Brain pericyte (primary cell): ENCODE measurements around the gene SPG21.

Source experiments
- DNase-seq: peaks from one replicate; pipeline ENCODE4 v3.0.0-alpha.2; 2012; ENCODE audit warnings: low read depth, low spot score

SPG21 gene

GRCh38 chr15:64938192-64938591 lies 51.5 kb downstream of the SPG21 start:
- no peak for DNase-seq

DNA sequence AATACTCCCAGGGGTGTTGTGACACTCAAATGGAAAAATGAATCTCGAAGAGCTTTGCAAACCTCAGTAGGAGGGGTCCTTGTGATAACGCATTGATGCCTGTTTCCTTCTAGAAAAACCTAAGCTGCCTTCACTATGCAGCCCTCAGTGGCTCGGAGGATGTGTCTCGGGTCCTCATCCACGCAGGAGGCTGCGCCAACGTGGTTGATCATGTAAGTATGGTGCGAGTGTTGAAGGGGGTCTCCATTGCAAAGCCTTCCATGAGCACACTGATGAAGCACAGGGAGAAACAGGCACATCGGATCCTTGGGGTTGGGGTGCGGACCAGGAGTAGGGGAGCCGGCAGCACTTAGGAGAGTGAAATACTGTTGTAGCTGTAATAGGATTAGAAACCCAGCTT lies 55.7 kb downstream of the SPG21 start:
- no peak for DNase-seq

- DNase-seq: no peak
These were observed 58.3 kb downstream of the SPG21 start for GRCh38 chr15:64931381-64931780.

DNA sequence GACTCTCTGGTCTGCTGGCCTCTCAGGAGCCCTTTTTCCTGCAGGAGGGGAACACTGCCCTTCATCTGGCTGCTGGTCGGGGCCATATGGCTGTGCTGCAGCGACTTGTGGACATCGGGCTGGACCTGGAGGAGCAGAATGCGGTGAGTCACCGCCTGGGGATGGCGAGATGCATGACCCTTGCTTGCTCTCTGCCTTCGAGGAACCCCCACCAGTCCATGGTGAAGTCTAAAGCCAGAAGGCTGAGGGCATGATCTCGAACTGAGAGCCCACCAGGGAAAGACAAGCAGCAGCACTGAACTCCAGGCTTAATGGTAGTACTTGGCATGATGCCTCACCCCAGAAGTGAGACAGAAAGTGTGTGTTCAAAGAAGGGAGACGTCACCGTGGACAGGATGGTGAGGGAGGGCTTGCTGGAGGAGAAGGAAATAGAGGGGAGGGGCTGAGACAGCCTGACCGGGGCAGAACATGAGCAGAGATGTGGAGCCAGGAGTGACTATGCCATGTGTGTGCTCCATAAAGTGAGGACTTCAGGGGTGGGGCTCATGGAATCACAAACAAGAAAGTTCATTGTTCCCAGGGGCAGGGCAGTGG lies 58.8 kb downstream of the SPG21 start:
- peak; percentile 29 for DNase-seq

DNA sequence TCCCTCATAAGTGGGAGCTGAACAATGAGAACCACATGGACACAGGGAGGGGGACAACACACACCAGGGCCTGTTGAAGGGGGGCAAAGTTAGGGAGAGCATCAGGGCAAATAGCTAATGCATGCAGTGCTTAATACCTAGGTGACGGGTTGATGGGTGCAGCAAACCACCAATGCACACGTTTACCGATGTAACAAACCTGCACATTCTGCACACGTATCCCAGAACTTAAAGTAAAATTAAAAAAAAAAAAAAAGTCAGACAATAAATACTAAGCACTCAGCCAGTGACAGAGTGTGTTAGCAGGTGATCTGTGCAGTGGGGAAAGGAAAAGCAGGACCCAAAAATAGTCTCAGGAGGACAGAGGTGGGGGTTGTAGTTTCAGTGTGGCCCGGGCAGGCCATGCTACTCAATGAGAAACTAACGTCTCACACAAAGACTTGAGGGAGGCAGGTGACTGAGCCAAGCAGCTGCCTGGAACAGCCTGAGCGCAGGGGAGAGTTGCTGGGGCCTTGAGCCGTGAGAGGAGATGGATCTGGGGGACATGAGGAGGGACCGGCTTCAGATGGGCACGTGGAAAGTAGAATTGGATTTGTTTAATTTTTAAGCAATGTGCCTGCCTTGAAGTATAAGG lies 59.6 kb downstream of the SPG21 start:
- DNase-seq: no peak

GRCh38 chr15:64928626-64929220 lies 61.0 kb downstream of the SPG21 start:
- no peak for DNase-seq

DNA sequence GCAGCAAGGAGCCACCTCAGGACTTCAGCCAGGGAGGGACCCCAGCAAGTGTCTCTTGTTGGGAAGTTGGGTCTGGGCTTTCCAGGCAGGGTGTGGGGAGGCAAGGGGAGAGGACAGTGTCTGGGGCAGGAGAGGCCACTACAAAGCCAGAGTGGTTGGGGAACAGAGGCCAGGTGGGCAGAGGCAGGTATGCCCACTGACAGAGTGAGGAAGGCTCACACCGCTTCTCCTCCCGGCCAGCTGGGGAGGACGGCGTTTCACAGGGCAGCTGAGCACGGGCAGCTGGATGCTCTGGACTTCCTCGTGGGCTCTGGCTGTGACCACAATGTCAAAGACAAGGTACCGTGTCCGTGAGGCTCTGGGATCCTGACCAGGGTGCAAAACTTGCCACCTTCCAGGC lies 63.1 kb downstream of the SPG21 start:
- DNase-seq: no peak

DNA sequence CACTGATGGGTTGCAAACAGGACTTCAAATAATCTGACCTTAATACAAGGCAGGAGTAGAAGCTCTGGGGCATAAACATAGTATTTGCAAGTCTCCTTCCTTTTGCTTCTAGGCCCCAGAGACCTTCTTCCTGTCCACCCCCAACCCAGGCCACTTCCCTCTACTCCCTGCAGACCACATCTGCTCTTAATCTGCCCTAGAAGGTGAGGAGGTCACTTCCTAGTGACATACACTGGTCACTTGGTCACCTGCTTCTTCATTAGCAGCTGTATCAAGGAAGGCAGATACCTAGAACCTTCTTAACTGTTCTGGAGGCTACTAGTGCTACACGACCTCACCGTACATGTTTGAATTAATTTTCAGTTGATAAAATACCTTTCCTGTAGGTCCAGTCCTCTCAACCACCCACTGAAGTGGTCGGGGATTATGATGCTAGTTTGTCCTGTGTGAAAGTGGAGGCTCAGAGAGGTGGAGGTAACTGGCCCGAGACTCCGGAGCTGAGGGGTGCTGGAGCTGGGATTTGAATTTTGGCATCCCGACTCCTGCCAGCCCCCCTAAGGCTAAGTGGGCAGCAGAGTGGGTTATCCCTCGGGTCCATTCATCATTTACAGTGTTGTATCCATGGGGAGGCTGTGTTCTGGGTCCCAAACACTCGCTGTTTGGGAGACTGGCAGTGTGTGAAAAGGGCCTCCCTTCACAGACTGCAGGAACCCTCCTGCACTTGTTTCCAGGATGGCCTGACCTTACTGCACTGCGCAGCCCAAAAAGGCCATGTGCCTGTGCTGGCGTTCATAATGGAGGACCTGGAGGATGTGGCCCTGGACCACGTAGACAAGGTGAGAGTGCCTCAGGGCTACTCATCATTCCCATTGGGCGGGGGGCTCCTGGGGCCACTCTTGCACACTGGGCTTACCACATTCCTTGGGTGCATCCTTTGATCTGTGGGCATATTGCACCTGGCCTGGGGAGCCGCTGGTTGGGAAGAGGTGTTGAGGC lies 64.1 kb downstream of the SPG21 start:
- DNase-seq: no peak

GRCh38 chr15:64923546-64923945 lies 66.2 kb downstream of the SPG21 start:
- DNase-seq: no peak

DNA sequence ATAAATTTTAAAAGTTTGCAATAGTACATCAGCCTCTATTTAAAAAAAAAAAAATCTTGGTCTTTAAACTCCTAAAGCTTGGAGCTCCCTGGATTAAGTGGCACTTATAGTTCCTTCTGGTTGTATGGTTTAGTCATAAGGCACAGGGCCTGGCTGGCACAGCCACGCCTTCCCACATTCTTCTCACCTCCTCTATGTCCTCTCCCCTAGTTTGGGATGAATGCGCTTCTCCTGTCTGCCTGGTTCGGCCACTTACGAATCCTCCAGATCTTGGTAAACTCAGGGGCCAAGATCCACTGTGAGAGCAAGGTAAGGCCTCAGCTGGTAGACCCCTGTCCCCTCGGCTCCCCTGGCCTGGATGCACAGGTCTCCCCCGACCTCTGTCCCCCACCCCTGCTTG lies 68.0 kb downstream of the SPG21 start:
- no peak for DNase-seq

GRCh38 chr15:64919721-64920120 lies 70.0 kb downstream of the SPG21 start:
- DNase-seq: no peak

GRCh38 chr15:64917211-64917610 lies 72.5 kb downstream of the SPG21 start:
- DNase-seq: no peak

DNA sequence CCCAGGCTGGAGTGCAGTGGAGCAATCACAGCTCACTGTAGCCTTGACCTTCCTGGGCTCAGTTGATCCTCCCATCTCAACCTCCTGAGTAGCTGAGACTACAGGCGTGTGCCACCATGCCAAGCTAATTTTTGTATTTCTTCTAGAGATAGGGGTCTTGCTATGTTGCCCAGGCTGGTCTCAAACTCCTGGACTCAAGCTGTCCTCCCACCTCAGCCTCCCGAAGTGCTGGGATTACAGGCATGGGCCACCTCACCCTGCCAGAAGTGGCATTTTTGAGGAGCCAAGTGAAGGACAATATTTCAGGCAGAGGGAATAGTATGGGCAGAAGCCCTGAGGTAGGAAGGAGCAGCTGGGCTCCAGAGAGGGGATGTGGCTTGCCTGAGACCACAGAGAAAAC lies 73.3 kb downstream of the SPG21 start:
- DNase-seq: no peak

DNA sequence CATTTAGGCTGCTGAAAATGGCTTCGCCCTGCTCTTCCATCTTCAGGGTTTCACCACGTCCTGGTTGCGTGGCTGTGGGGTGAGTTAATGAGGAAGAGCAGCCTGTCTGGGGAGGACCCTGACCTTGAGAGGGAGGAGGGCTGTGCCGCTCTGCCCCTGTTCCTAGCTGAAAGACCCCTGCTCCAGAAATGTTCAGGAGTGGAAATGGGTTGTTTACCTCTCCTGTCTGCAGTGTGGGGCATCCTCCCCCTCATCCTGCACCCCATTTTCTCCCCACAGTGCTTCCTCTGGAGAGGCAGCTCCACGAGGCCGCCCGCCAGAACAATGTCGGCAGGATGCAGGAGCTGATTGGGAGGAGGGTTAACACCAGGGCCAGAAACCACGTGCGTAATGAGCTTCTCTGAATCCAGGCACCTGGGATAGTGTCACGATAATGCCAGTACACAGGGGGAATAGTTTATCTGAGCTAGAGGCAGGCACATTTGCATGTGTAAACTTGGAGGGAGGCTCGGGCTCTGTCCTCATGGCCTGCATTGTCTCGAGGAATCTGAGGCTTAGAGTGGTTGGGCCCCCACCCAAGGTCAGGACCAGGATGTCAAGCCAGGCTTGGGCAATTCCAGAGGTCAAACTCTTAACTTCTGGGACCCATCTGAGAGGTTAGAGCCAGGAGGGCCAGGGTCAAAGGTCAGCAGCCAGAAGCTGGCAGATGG lies 74.0 kb downstream of the SPG21 start:
- no peak for DNase-seq
